T-helper 22 cell (primary cell): ENCODE data around the gene KCNC3.

ENCODE experiments used
- DNase-seq: peaks from one replicate; pipeline ENCODE4 v3.0.0-alpha.2; 2020; ENCODE audit warnings: low read depth

KCNC3 gene

DNA sequence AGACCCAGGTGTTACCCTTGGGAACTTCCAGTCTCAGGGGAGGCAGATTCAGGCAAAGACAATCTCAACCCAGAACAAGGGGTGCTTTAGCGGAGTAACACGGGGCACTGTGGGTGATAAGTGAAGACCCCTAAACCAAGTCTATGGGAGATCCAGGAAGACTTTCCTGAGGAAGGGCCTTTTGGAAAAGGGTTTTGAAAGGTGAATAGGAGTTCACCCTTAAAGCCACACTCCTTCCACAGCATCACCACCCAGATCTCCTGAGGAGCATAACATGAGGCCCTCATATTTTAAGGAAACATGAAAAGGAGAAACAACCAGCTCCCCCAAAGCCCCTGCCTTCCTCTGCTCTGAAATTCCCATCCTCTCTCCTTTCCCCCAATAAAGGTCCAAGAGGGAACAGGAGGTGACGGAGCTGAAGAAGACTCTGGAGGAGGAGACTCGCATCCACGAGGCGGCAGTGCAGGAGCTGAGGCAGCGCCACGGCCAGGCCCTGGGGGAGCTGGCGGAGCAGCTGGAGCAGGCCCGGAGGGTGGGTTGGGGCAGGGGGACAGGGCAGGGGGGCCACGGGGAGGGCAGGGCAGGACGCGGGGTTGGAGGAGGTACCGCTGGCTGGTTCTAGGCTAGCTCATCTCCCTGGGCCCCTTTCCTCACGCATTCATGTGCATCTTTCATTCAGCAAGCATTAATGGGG lies 52.7 kb downstream of the KCNC3 start:
- DNase-seq: no peak

GRCh38 chr19:50275577-50276368 lies 53.4 kb downstream of the KCNC3 start:
- no peak for DNase-seq

GRCh38 chr19:50273821-50274220 lies 55.4 kb downstream of the KCNC3 start:
- no peak for DNase-seq

DNA sequence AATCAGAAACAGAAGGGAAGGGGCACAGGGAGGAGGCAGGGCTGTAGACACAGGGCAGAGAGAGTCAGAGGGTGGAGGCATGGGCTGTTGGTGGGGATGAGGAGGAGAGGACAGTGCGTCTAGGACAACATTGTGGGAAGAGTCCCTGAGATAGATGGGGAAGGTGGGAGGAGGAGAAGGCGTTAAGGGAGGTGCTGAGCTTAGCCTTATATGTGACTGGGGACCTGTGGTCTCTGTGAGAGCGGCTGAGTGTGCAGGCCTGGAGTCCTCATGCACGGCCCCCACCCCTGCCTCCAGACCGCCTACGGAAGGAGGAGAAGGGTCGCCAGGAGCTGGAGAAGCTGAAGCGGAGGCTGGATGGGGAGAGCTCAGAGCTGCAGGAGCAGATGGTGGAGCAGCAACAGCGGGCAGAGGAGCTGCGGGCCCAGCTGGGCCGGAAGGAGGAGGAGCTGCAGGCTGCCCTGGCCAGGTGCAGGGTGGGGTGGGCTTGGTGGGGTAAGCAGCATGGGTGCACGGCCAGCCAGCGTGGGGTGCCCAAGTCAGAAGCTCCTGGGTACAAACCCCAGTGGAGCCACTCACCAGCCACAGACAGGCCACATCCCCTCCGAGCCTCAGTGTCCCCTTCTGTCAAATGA lies 56.8 kb downstream of the KCNC3 start:
- DNase-seq: no peak

GRCh38 chr19:50269653-50270052 lies 59.5 kb downstream of the KCNC3 start:
- DNase-seq: no peak

DNA sequence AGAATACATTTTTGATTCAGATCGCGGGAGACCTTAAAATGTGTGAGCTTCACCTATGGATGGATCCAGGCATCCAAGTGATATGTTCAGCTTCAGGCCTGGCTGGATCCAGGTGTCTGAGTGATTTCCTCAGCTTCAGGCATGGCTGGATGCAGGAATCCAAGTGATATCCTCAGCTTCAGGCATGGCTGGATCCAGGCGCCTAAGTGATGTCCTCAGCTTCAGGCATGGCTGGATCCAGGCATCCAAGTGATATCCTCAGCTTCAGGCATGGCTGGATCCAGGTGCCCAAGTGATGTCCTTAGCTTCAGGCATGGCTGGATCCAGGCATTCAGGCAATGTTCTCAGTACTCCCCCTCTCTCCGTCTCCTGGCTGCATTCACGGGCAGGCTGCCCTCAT lies 60.7 kb downstream of the KCNC3 start:
- DNase-seq: no peak

- DNase-seq: no peak
Observed at GRCh38 chr19:50268041-50268440, 61.1 kb downstream of the KCNC3 start.

DNA sequence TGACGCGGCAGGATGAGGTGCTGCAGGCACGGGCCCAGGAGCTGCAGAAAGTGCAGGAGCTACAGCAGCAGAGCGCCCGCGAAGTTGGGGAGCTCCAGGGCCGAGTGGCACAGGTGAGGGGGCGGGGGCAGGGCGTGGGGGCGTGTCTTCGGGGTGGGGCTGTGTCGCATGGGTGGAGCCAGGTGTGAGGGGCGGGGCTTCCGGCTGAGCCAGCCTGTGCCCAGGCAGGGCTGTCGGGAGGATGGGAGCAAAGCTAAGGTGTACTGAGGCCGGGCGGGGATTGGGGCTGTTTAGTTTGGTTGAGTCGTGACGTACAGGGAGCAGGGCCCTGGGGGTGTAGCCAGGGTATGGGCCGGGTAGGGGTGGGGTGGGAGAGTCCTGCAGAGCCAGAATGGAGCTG lies 62.3 kb downstream of the KCNC3 start:
- DNase-seq: no peak

- DNase-seq: no peak
Observed at GRCh38 chr19:50266041-50266440, 63.1 kb downstream of the KCNC3 start.

GRCh38 chr19:50264483-50265186 lies 64.5 kb downstream of the KCNC3 start:
- no peak for DNase-seq

GRCh38 chr19:50263176-50263575 lies 66.0 kb downstream of the KCNC3 start:
- no peak for DNase-seq
